NCI-H2196 (cell line): ENCODE data around the gene OSR1.
A peak's percentile ranks its signal among the peaks of the same experiment; 100 is the strongest.
"Not testable (repeated sequence)": the region's sequence is repeated elsewhere in the genome, so short reads cannot be mapped to it uniquely, and the experiment has no call there.

Experiments used
- DNase-seq: peaks from one replicate; lab custom pipeline; 2025; ENCODE audit not compliant: unreplicated experiment; lab: John Stamatoyannopoulos, UW

OSR1 gene

DNA sequence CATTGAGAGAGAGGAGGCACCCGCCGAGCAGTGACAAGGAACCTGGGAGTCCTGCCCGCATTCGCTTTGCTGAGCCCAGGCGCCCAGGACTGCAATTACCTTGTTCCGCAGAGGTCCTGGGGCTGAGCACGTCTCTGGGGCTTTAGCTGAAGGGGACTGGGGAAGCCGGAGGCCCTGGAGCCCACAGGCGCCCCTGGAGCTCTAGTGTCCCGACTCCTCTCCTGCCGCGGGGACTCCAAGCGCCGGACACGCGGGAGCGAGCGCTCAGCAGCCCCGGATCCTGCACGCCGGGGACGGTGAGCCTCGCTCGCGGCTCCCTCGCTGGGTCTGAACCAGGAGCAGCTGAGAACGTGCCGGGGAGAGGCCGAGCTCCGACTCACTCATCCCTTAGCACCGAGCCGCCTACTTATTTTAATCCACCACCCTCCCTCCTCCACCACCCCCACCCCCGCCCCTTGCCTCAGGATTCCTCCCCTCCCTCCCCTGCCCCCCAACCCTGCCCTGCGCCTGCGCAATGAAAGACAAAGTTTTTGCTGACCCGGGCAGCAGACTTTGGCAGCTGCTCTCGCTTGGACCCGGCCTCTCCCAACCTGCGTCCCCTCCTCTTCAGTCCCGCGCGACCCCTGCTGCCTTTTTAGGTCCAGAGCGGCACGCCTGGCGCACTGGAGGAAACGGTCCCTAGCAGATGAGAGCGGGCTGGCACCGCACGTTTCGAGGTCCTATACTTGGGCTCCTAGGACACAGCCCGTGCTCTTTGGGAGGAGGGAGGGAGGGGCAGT lies at the start of gene OSR1:
Gene OSR1, minus strand, starts transcription at position 382 of the 779 bp plus-strand sequence. CDS start 4,818 bp downstream, outside the sequence.
- DNase-seq: no peak

DNA sequence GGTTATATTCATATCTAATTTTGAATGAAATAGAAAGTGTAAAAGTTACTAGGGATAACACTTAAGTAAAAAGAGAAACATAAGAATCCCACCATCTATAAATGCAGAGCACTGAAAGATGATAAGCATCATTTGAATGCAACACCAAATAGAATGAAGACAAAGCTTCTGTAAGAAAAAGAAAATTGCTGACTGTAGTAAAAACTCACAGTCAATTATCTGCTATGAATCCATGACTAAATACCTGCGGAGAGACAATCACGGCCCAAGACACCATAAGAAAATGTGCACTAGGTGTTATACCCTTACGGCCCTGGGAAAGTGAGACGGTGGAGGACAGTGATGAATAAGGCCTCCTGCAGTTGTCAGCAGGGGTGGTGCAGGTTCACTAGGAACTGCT lies 45.4 kb upstream of the OSR1 start:
- no peak for DNase-seq

DNA sequence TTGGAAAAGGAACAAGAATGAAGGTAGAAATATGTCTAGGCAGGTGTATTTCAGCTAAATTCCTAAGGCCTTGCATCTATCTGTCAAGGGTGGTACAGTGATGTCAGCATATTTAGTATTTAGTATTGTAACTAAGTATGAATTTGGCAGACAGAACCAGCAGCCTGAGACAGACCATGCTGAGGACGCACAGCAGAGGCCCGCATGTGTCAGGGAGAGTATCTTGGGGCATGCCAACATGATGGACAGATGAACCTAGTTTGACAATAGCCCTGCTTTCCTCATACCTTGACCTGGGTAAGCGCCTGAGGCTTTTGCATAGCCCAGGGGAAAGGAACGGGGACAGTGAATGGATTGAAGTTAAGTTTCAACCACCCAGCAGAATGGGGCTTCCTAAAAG lies 33.8 kb upstream of the OSR1 start:
- no peak for DNase-seq

DNA sequence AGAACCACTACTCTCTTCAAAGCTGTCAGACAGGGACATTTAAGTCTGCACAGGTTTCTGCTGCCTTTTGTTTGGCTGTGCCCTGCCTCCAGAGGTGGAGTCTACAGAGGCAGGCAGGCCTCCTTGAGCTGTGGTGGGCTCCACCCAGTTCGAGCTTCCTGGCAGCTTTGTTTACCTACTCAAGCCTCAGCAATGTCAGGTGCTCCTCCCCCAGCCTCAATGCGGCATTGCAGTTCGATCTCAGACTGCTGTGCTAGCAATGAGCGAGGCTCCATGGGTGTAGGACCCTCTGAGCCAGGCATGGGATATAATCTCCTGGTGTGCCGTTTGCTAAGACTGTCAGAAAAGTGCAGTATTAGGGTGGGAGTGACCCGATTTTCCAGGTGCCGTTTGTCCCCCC lies 31.0 kb upstream of the OSR1 start:
- not testable (repeated sequence) for DNase-seq

DNA sequence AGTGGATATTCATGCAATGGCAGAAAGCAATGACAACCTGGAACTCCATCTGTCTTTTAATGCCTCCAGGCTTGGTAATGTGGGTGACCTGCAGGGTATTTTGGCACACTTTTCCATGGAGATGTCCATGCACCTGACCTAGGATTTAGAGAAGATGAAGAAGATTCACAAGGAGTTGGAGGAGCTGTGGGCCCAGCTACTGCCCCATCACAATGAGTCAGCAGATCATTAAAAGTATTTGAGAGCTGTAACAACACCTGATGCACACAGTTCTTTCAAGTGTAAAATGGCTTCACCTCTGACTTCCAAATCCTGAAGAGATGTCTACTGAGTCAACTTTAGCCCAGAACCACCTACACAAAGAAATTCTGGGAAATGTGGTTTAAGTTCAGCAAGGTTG lies 22.1 kb upstream of the OSR1 start:
- no peak for DNase-seq

DNA sequence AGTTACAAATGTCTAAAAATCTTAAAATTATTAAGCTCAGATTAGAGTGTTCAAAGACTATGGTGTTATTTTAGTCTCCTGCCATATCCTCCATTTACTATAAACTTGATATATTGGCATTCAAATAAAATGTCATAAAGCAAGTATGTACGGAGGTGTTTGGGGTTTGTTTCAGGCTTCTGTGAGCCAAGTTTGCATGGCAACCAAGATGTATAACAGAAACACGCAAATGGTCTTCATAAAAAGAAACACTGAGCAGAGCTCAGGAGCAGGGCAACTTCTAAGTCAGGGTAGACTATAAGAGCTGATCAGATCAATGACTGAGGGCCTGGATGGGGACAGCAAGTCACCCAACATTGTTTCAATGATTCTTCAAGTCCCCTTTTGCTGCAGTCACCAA lies 20.5 kb upstream of the OSR1 start:
- DNase-seq: no peak

DNA sequence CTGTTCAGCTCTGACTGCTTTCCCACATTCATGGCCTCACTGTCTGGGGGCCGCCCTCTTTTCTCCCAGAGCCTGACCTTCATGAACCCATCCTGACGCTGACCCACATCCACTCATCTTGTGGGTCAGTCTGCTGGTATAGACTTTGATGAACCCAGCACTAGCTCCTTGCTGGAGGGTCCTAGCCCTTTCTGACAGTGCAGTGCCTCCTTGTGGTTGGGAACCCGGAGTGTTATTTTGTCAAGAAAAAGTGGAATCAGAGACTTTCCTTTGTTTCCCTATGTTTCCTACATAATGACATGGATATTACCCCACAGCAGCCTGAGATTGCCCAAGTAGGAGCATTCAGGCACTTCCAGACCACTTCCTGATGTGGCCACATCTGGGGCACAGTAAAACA lies 19.3 kb upstream of the OSR1 start:
- no peak for DNase-seq

DNA sequence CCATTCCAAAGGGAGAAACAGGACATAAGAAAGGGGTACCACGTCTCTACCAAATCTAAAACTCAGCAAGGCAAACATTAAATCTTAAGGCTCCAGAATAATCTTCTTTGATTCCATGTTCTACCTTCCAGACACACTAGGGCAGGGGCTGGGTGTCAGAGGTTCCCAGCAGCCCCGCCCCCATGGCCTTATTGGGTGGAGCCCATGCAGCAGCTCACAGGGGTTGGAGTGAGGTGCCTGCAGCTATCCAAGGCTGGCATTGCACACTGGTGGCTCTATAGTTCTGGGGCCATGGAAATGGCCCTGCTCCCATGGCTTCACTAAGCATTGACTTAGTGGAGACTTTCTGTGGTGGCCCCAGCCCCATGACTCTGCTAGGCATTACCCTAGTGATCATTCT lies 14.9 kb upstream of the OSR1 start:
- no peak for DNase-seq

DNA sequence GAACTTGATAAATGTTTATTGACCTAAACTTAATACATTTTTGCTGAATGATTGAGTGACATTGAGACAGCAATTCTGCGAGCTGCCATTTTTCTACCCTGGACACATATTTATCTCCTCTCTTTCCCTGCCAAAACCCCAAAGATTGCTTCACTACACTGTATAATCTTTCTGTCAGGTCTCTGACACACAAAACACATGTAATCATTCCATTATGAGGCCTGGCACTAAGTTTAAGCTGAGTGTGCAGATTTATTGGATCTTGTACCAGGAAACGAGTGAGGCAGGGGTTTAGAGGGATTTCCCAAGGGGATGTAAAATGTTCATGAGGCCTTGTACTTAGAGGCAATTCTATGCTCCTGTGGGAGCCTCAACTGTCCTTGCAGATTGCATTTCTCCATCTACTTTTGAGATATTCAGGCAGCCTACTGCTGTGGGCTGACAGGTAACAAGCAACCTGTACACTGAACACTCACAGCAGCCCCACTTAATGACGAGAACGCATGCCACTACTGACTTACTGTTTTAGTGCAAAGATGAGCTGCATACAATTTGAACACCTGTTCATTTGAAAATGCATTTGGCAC lies 13.7 kb upstream of the OSR1 start:
- DNase-seq: no peak

DNA sequence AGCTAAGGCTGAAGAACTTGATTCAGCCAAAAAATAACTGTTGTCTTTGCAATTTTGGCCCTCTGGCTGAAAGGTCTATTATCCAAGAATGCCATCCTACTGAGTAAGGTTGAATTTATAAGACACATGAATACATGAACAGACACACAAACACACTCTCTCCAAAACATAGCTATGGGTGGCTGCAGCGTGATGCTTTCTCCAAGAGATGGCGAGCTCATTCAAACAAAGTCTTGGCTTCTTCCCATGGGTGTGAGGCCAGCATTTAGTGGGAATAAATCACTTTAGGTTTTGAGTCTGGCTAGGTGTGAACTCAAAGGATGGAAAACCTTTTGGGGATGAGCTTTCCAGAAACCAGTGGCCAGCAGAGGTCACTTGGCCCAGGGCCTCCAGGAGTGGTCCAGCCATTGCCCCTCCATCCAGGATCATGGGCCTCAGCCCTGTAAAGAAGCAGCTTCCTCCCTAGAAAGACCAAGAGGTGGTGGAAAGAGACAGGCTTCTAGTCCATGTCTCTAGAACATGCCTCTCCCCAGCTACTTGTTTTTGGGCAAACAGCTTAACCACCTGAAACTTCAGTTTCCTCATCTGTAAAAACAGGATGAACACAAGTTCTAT lies 11.0 kb upstream of the OSR1 start:
- DNase-seq: peak; percentile 70

DNA sequence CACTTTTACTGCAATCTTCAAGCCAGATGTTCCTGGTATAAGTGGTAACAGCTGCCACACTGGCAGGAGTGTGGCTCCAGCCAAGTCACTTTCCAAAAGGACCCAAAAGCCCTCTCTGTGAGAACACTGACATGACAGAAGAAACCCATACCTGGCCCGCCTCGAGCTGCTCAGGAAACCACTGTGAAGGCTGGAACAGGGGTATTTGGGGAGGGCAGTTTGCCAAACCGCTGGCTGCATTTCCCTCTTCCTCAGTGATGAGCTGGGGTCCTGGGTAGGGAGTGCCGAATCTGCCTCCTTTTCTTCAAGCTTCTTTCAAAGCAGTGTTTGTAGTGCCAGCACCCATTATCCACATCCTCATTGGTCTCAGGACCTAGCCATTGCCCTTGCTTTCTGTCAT lies 10.3 kb upstream of the OSR1 start:
- DNase-seq: no peak

DNA sequence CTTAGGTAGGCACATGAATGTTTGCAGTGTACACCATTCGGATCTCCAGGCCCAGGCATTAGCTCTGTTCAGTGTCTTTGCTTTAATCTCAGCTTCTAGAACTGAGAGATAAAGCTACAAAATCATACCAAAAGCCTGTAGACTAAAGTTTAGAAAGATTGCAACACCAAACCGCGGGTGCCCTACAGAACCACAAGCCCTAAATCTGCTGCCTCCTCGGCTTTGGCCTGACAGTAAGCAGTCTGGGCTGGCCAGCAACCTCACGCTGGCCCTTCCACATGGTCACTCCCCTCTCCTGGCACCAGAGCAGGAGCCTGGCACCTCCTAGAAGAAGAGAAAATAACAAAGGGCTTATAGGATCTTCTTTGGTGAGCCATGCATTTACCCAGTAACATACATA lies 8.9 kb upstream of the OSR1 start:
- DNase-seq: no peak

DNA sequence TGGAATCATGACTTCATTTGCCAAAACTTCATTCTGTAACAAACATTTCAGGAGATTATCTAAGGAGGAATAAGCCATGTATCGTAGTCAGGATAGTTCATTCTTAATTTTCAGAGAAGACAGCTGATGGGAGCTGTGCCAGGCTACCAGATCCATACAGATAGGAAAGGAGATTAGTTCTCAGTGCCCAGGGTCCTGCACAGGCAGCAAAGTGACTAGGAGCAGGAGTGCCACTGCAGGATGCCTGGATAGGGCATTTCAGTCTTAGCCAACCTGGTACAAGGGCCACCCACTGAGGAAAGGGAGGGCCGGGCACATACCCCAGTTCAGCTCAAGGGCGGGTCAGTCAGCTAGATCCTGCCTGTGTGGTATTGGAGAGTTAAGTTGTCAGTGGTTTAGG lies 6.7 kb upstream of the OSR1 start:
- no peak for DNase-seq

DNA sequence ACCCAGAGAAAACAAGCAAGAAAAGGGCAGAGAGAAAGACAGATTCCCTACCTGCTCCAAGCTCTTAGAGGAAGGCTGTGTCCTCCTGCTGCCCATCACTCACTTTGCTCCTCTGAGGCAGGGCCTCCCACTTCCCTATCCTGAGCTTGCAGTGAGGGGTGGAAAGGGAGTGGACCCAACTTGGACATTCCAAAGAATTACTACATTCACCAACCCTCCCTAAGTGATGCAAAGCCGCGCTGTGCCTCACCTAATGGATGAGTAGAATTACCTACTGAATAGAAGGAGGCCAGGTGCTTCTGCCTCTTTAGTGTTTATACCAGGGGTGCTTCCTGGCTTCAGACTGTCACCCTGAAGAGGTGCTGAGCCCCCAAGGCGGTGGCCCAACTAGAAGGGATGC lies 5.6 kb upstream of the OSR1 start:
- DNase-seq: no peak

DNA sequence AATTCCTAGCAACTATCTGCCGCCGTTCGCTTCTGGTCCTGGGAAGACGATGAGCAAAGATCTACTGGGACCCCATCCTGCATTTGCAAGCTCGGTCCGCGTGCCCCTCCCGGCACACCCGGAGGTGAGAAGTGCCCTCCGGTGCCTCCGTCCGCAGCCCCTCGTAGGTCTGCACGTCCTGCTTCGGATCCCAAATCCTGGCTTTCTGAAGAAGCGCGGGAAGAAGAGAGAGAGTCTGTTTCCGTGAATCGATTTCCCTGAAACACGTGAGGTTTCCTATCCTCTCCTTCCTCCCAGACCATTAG lies 5.0 kb upstream of the OSR1 start:
- no peak for DNase-seq

DNA sequence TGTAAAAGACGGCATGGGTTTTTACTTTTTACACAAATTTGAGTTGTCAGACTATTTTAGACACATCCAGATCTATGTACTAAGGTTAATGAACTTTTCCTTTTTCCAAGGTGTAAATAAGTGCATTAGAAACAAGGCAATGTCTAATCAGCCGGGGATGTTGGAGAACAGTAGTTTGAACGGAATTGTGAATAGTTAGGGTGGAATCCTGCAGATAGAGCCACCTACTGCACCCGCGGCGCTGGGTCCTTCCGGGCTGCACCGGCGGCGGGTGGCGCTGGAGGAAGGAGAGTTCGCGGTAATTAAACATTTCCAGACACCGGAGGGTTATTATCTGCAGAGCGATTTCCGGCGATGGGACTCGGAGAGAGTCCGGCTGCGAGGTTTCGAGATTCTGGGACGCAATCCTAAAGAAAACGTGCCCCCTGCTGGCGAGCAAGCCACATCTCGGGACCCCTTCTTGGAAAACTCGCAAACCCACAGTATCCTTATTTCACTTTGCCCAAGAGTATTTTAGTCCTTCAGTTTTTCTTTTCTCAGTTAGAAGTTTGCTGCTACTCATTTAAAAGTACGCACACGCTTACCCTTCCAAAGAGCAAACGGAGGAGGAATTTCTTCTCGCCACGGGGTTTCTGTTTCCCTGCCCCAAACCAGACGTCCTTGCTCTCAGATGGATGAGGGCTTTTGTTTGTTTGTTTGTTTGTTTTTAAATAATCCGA lies 4.5 kb upstream of the OSR1 start:
- DNase-seq: peak; percentile 93

DNA sequence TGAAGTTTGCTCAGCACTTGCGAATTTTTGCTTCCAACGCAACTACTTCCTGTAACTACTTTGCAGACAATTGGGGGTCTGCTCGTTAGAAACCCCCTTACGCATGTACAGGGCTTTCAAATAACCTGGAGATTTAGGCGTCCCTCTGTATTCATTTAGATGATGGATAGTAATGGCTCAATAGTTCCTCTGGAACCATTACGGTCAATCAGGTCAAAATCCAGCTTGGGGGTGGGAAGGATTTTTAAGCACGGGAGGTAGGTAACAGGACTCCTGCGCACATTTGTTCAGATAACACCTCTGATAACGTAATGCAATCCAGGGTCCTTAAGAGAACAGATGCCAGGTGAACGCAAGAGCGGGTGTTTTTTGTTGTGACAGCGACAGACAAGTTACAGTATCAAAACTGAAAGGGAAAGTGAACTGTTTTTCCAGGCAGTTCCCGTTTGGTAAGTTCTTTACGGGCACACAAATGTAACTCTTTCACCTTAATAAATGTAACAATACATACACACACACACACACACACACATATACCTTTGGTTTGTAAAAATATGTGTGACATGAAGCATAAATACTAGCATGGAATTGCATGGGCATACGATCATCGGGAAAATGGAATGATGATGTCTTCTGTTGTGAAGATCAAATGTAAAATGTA lies 3.8 kb upstream of the OSR1 start:
- DNase-seq: peak; percentile 31

DNA sequence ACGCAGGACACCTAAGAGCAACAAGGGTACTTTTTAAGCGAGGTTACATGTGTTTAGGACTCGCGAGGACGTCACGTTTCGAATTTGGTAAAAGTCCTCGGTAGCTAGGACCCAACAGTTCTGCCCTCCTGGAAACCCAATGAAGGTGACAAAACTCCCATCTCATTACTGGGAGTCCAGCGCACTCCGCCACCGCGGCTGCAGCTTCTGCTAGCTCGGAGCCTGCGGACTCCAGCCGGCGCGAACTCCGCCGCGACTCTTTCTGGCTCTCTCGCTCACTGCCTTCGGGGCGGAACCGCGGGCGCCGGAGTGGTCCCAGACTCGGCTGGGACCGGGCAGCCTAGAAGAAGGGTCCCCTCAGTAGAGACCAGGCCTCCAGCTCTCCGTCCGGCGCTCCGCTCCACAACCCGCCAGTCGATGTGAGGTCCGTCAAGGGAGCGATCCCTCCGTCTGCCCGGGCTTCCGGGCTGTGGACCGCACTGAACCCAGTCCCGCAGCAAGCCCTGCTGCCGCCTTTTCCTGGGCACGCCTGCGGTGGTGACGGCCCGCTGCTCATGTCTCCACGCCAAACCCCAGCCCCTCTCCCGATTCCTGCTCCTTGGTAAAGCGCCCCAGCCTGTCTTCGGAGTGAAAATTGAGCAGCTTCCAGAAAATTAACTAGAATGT lies 3.0 kb upstream of the OSR1 start:
- DNase-seq: no peak

DNA sequence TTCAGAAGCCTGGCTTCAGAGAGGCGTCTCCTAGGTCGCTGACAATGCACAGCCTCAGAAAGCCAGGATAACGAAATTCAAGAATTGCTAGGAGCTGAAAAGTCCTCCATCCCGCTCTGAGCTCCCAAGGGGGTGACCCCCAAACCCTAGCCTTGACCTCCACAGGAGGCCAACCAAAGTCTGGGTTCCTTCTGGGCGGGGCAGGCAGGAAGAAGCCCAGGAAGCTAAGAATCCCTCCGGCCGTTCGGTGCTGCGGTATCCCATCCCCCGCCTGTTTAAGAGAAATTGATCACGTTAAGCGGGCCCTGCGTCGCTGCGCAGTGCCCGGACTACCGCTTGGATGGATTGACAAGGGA lies 2.5 kb upstream of the OSR1 start:
- no peak for DNase-seq

DNA sequence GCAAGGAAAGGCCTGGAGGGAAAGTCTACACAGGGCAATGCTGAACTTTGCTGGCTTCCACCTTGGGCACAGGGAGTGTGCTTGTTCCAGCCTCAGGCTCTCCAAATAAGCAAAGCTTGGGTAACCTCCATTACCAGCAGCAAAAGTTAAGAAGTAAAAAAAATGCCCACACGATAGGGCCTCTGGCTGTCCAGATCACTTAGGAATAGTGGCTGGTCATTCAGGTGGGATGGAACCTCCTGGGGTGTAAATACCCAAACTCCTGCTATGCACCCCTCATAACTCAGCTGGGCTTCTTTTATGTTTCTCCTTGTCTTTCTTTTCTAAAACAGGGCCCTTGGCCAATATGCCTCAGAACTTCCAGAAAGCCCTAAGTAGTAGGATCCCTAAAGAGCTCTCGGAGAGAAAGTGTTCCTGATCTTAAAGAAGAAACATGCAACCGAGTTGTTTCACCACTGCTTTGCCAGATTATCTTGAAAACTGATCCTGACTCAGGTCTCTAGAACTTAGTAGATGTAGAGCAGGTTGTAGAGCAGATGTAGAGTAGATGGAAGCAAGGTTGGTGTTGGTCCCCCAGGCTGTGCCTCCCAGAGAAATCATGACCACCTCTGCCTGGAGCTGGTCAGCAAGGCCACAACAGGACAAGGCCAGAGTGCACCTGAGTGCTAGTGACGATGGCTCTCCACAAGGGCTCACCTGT lies 2.0 kb upstream of the OSR1 start:
- DNase-seq: no peak

DNA sequence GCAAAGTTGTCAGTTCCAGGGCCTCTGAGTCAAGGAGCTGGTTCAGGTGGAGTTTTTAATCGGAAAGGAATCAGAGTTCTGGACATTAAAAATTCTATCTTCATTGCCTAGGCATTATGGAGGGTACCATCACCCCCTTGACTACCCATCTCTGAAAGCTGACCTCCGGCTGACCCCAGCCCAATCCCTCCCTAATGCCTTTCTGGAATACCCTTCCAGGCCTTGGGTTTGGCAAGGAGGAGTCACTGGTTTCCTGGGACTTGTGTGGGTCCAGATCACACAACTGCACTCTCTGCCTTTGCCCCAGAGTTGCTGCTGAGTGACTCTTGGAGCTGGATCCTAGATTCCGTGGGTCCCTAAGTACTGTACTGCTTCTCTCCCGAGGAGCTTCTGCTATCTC lies 1.0 kb upstream of the OSR1 start:
- no peak for DNase-seq
